K562 (cell line): ENCODE data around the gene NDRG3.

Source experiments
- ATF7 ChIP-seq: fragments of 450-650 bp; IDR thresholded peaks from 2 replicates; pipeline ENCODE4 v1.7.1; 2014; ENCODE audit warnings: mild to moderate bottlenecking, moderate library complexity
- BCOR ChIP-seq: fragments of 450-650 bp; IDR thresholded peaks from 2 replicates; pipeline ENCODE4 v1.6.1; 2016
- EGR1 ChIP-seq: fragments of 450-650 bp; conservative IDR thresholded peaks from 2 replicates; pipeline ENCODE4 v1.6.1; 2017; ENCODE audit warnings: mild to moderate bottlenecking
- EP300 ChIP-seq: IDR thresholded peaks from 2 replicates; pipeline ENCODE4 v1.6.1; 2012; ENCODE audit warnings: low read length, improper control_type of control experiment
- ESRRA ChIP-seq: fragments of 450-650 bp; IDR thresholded peaks from 2 replicates; pipeline ENCODE4 v1.6.1; 2014; ENCODE audit warnings: low read depth, mild to moderate bottlenecking, moderate library complexity, borderline replicate concordance
- FOS ChIP-seq: IDR thresholded peaks from 3 replicates; pipeline ENCODE4 v1.6.1; 2011; ENCODE audit not compliant: insufficient read length; ENCODE audit errors: extremely low read depth
- GATA2 ChIP-seq: sonication (generic); formaldehyde crosslinking; IDR thresholded peaks from 2 replicates; pipeline ENCODE4 v1.4.0; 2020; ENCODE audit warnings: mild to moderate bottlenecking, missing genetic modification reagents
- PTBP1 ChIP-seq: fragments of 200-400 bp; formaldehyde crosslinking; IDR thresholded peaks from 2 replicates; pipeline ENCODE4 v1.6.1; 2017; ENCODE audit warnings: low read depth, low read length
- RAD21 ChIP-seq, 2 experiments: fragments of 250-450 bp in 1 of 2; fragments of 450-650 bp in 1 of 2; sonication (Bioruptor Pico) in 1 of 2; formaldehyde crosslinking in 1 of 2; IDR thresholded peaks in 1 of 2; conservative IDR thresholded peaks in 1 of 2; 2 replicates each; pipeline versions ENCODE4 v1.4.0 to v1.8.0; 2020 to 2022; ENCODE audit warnings: mild to moderate bottlenecking in 2 of 2, moderate library complexity in 1 of 2
- SMAD3 ChIP-seq: fragments of 450-650 bp; formaldehyde crosslinking; conservative IDR thresholded peaks from 2 replicates; pipeline ENCODE4 v1.4.0; 2020; ENCODE audit warnings: mild to moderate bottlenecking
- ZNF316 ChIP-seq: fragments of 450-650 bp; IDR thresholded peaks from 2 replicates; pipeline ENCODE4 v1.6.1; 2016
- TF ChIP-seq, protein P1 (sequence below): fragments of 450-650 bp; formaldehyde crosslinking; conservative IDR thresholded peaks from 2 replicates; pipeline ENCODE4 v1.4.0; 2022; ENCODE audit warnings: mild to moderate bottlenecking, missing genetic modification characterization
- TF ChIP-seq, protein P2 (sequence below), 3 experiments: IDR thresholded peaks in 2 of 3; conservative IDR thresholded peaks in 1 of 3; 2 replicates each; pipeline ENCODE4 v1.5.1; 2011 to 2012; ENCODE audit warnings: low read length in 3 of 3, mild to moderate bottlenecking in 3 of 3, control low read depth in 2 of 3, improper control_type of control experiment in 1 of 3, inconsistent platforms in 1 of 3, low read depth in 1 of 3, mixed read lengths in 1 of 3, moderate library complexity in 1 of 3; ENCODE audit not compliant: insufficient read depth in 2 of 3
- TF ChIP-seq, protein P3 (sequence below): sonication (generic); formaldehyde crosslinking; IDR thresholded peaks from 2 replicates; pipeline ENCODE4 v1.8.1; 2023; ENCODE audit warnings: mild to moderate bottlenecking, missing genetic modification reagents

GRCh38 chr20:36773597-36774390 lies 27.9 kb upstream of the NDRG3 start, which contains the start of gene DSN1:
- TF ChIP-seq, protein P1, sequence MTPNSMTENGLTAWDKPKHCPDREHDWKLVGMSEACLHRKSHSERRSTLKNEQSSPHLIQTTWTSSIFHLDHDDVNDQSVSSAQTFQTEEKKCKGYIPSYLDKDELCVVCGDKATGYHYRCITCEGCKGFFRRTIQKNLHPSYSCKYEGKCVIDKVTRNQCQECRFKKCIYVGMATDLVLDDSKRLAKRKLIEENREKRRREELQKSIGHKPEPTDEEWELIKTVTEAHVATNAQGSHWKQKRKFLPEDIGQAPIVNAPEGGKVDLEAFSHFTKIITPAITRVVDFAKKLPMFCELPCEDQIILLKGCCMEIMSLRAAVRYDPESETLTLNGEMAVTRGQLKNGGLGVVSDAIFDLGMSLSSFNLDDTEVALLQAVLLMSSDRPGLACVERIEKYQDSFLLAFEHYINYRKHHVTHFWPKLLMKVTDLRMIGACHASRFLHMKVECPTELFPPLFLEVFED (CRISPR knock-in tag): 0 out of 2 replicates have a peak, but pooled peaks have one; percentile 44
- TF ChIP-seq PTBP1: no peak
- no peak for TF ChIP-seq ZNF316
- TF ChIP-seq, protein P2, sequence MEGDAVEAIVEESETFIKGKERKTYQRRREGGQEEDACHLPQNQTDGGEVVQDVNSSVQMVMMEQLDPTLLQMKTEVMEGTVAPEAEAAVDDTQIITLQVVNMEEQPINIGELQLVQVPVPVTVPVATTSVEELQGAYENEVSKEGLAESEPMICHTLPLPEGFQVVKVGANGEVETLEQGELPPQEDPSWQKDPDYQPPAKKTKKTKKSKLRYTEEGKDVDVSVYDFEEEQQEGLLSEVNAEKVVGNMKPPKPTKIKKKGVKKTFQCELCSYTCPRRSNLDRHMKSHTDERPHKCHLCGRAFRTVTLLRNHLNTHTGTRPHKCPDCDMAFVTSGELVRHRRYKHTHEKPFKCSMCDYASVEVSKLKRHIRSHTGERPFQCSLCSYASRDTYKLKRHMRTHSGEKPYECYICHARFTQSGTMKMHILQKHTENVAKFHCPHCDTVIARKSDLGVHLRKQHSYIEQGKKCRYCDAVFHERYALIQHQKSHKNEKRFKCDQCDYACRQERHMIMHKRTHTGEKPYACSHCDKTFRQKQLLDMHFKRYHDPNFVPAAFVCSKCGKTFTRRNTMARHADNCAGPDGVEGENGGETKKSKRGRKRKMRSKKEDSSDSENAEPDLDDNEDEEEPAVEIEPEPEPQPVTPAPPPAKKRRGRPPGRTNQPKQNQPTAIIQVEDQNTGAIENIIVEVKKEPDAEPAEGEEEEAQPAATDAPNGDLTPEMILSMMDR (IDR thresholded peaks at IDR 0.05 in 2 of 3, conservative IDR thresholded peaks at IDR 0.05 in 1 of 3; ENCODE audit: insufficient read depth in 2 of 3, low read depth in 1 of 3, low read length in 3 of 3): no peak; a peak in 2 of 6 replicates
- no peak for TF ChIP-seq FOS
- TF ChIP-seq SMAD3 (CRISPR knock-in tag): 0 out of 2 replicates have a peak, but pooled peaks have one; percentile 30
- no peak for TF ChIP-seq BCOR
- TF ChIP-seq ESRRA: no peak; the same call in 1 of the 2 replicates
- TF ChIP-seq ATF7: peak; percentile 82; the same call in 1 of the 2 replicates
- TF ChIP-seq, protein P3, sequence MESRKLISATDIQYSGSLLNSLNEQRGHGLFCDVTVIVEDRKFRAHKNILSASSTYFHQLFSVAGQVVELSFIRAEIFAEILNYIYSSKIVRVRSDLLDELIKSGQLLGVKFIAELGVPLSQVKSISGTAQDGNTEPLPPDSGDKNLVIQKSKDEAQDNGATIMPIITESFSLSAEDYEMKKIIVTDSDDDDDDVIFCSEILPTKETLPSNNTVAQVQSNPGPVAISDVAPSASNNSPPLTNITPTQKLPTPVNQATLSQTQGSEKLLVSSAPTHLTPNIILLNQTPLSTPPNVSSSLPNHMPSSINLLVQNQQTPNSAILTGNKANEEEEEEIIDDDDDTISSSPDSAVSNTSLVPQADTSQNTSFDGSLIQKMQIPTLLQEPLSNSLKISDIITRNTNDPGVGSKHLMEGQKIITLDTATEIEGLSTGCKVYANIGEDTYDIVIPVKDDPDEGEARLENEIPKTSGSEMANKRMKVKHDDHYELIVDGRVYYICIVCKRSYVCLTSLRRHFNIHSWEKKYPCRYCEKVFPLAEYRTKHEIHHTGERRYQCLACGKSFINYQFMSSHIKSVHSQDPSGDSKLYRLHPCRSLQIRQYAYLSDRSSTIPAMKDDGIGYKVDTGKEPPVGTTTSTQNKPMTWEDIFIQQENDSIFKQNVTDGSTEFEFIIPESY (CRISPR knock-in tag): no peak
- TF ChIP-seq GATA2 (CRISPR knock-in tag): no peak
- no peak for TF ChIP-seq EGR1
- peak; percentile 26 to 45; a peak in 2 of 4 replicates for TF ChIP-seq RAD21 (CRISPR knock-in tag; conservative IDR thresholded peaks at IDR 0.05 in 1 of 2, IDR thresholded peaks at IDR 0.05 in 1 of 2)
- no peak for TF ChIP-seq EP300
